Ovary (tissue), 3 donors: Measurements from ENCODE around the gene CAPZB.

Experiments used
- EP300 ChIP-seq: sonication (generic); formaldehyde crosslinking; IDR thresholded peaks from one replicate; pipeline ENCODE4 v1.6.1; 2017; ENCODE audit warnings: antibody characterized with exemption
- POLR2A ChIP-seq: fragments of 450-650 bp; IDR thresholded peaks from one replicate; pipeline ENCODE4 v1.6.1; 2017; ENCODE audit warnings: antibody characterized with exemption, mild to moderate bottlenecking, moderate library complexity
- TF ChIP-seq, protein P1 (sequence below), 3 donors: fragments of 450-650 bp in 2 of 3; fragments of 200-600 bp in 1 of 3; IDR thresholded peaks; one replicate each; pipeline versions ENCODE4 v1.5.1 to v1.8.0; 2016 to 2022; ENCODE audit warnings: antibody characterized with exemption in 3 of 3, mild to moderate bottlenecking in 1 of 3
- donor health status: DM: no; HTN: no; CAD: no.

DNA sequence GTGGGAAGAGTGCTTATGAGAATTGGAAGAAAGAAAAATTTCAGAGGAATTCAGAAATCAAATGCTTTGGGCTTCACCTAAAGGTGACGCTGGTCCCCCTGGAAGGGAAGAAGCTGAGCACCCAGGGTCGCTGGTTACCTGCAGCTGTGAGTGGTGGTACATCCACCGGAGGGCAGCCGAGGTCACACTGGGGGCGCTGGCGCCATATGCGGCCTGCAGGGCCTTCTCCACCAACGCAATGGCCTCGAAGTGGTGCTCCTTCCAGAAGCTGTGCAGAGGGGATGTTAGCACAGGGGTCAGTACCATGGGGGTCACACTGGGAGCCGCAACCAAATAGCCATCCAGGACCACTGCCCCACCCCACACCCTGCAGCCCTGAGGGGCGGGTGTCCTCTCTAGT is 179.5 kb downstream of the CAPZB start:
- TF ChIP-seq, protein P1, sequence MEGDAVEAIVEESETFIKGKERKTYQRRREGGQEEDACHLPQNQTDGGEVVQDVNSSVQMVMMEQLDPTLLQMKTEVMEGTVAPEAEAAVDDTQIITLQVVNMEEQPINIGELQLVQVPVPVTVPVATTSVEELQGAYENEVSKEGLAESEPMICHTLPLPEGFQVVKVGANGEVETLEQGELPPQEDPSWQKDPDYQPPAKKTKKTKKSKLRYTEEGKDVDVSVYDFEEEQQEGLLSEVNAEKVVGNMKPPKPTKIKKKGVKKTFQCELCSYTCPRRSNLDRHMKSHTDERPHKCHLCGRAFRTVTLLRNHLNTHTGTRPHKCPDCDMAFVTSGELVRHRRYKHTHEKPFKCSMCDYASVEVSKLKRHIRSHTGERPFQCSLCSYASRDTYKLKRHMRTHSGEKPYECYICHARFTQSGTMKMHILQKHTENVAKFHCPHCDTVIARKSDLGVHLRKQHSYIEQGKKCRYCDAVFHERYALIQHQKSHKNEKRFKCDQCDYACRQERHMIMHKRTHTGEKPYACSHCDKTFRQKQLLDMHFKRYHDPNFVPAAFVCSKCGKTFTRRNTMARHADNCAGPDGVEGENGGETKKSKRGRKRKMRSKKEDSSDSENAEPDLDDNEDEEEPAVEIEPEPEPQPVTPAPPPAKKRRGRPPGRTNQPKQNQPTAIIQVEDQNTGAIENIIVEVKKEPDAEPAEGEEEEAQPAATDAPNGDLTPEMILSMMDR (IDR thresholded peaks at IDR 0.05) = no peak
- TF ChIP-seq POLR2A = no peak
- no peak for TF ChIP-seq EP300
